HEK293 (cell line): Measurements from ENCODE around the gene PSMA7.

Experiments
- GLI2 ChIP-seq: fragments of 450-650 bp; formaldehyde crosslinking; IDR thresholded peaks from 2 replicates; pipeline ENCODE4; 2017; ENCODE audit warnings: missing biosample characterization, missing genetic modification characterization, low read depth, borderline replicate concordance
- MEIS1 ChIP-seq: sonication (generic); formaldehyde crosslinking; IDR thresholded peaks from 2 replicates; pipeline ENCODE4 v1.8.1; 2022; ENCODE audit warnings: missing genetic modification reagents, mild to moderate bottlenecking, borderline replicate concordance
- OVOL3 ChIP-seq: fragments of 450-650 bp; formaldehyde crosslinking; IDR thresholded peaks from 2 replicates; pipeline ENCODE4 v1.5.1; 2016; ENCODE audit warnings: missing biosample characterization, missing genetic modification characterization
- RBAK ChIP-seq: fragments of 450-650 bp; formaldehyde crosslinking; IDR thresholded peaks from 2 replicates; pipeline ENCODE4 v1.5.1; 2016; ENCODE audit warnings: missing biosample characterization, missing genetic modification characterization
- SALL2 ChIP-seq: fragments of 450-650 bp; formaldehyde crosslinking; IDR thresholded peaks from 2 replicates; pipeline ENCODE4 v1.5.0; 2017; ENCODE audit warnings: missing biosample characterization, mild to moderate bottlenecking, missing genetic modification characterization, borderline replicate concordance
- SCRT2 ChIP-seq: fragments of 450-650 bp; formaldehyde crosslinking; IDR thresholded peaks from 2 replicates; pipeline ENCODE4 v1.5.1; 2016; ENCODE audit warnings: missing biosample characterization, missing genetic modification characterization
- TSHZ1 ChIP-seq: fragments of 450-650 bp; formaldehyde crosslinking; IDR thresholded peaks from 2 replicates; pipeline ENCODE4 v1.5.1; 2016; ENCODE audit warnings: missing biosample characterization, missing genetic modification characterization, borderline replicate concordance
- ZFP69B ChIP-seq: fragments of 450-650 bp; formaldehyde crosslinking; IDR thresholded peaks from 2 replicates; pipeline ENCODE4 v1.5.1; 2016; ENCODE audit warnings: missing biosample characterization, missing genetic modification characterization
- ZNF10 ChIP-seq: fragments of 450-650 bp; formaldehyde crosslinking; IDR thresholded peaks from 2 replicates; pipeline ENCODE4 v1.5.1; 2017; ENCODE audit warnings: missing biosample characterization, missing genetic modification characterization
- ZNF133 ChIP-seq: fragments of 450-650 bp; formaldehyde crosslinking; IDR thresholded peaks from 2 replicates; pipeline ENCODE4 v1.5.1; 2016; ENCODE audit warnings: missing biosample characterization, missing genetic modification characterization
- ZNF146 ChIP-seq: fragments of 450-650 bp; formaldehyde crosslinking; IDR thresholded peaks from 2 replicates; pipeline ENCODE4 v1.5.1; 2016; ENCODE audit warnings: missing biosample characterization, missing genetic modification characterization
- ZNF155 ChIP-seq: fragments of 450-650 bp; formaldehyde crosslinking; IDR thresholded peaks from 2 replicates; pipeline ENCODE4 v1.5.1; 2016; ENCODE audit warnings: missing biosample characterization, missing genetic modification characterization
- ZNF157 ChIP-seq: fragments of 450-650 bp; formaldehyde crosslinking; IDR thresholded peaks from 2 replicates; pipeline ENCODE4 v1.5.1; 2016; ENCODE audit warnings: missing biosample characterization, missing genetic modification characterization
- ZNF2 ChIP-seq: fragments of 450-650 bp; formaldehyde crosslinking; IDR thresholded peaks from 2 replicates; pipeline ENCODE4 v1.5.1; 2016; ENCODE audit warnings: missing biosample characterization, missing genetic modification characterization
- ZNF214 ChIP-seq: fragments of 450-650 bp; formaldehyde crosslinking; IDR thresholded peaks from 2 replicates; pipeline ENCODE4 v1.5.1; 2017; ENCODE audit warnings: missing biosample characterization, mild to moderate bottlenecking, missing genetic modification characterization, borderline replicate concordance
- ZNF223 ChIP-seq: fragments of 450-650 bp; formaldehyde crosslinking; IDR thresholded peaks from 2 replicates; pipeline ENCODE4 v1.5.1; 2016; ENCODE audit warnings: missing biosample characterization, missing genetic modification characterization
- ZNF24 ChIP-seq: fragments of 450-650 bp; formaldehyde crosslinking; IDR thresholded peaks from 2 replicates; pipeline ENCODE4 v1.5.1; 2016; ENCODE audit warnings: missing biosample characterization, missing genetic modification characterization
- ZNF248 ChIP-seq: fragments of 450-650 bp; formaldehyde crosslinking; IDR thresholded peaks from 2 replicates; pipeline ENCODE4 v1.5.1; 2017; ENCODE audit warnings: missing biosample characterization, missing genetic modification characterization
- ZNF280C ChIP-seq: fragments of 450-650 bp; formaldehyde crosslinking; IDR thresholded peaks from 2 replicates; pipeline ENCODE4 v1.5.1; 2016; ENCODE audit warnings: missing biosample characterization, missing genetic modification characterization
- ZNF292 ChIP-seq: fragments of 450-650 bp; formaldehyde crosslinking; IDR thresholded peaks from 2 replicates; pipeline ENCODE4 v1.5.1; 2016; ENCODE audit warnings: low read depth, missing biosample characterization, missing genetic modification characterization, borderline replicate concordance
- ZNF37A ChIP-seq: fragments of 450-650 bp; IDR thresholded peaks from 2 replicates; pipeline ENCODE4 v1.5.1; 2018; ENCODE audit warnings: missing biosample characterization, missing genetic modification characterization
- ZNF404 ChIP-seq: fragments of 450-650 bp; formaldehyde crosslinking; IDR thresholded peaks from 2 replicates; pipeline ENCODE4 v1.5.1; 2017; ENCODE audit warnings: missing biosample characterization, missing genetic modification characterization
- ZNF426 ChIP-seq: fragments of 450-650 bp; formaldehyde crosslinking; IDR thresholded peaks from 2 replicates; pipeline ENCODE4 v1.5.1; 2017; ENCODE audit warnings: missing biosample characterization, missing genetic modification characterization, mild to moderate bottlenecking, inconsistent platforms, moderate library complexity
- ZNF571 ChIP-seq: fragments of 450-650 bp; formaldehyde crosslinking; IDR thresholded peaks from 2 replicates; pipeline ENCODE4 v1.5.0; 2017; ENCODE audit warnings: missing biosample characterization, missing genetic modification characterization
- ZNF623 ChIP-seq: fragments of 450-650 bp; formaldehyde crosslinking; IDR thresholded peaks from 2 replicates; pipeline ENCODE4 v1.5.1; 2016; ENCODE audit warnings: missing biosample characterization, missing genetic modification characterization
- ZNF639 ChIP-seq: fragments of 450-650 bp; formaldehyde crosslinking; IDR thresholded peaks from 2 replicates; pipeline ENCODE4 v1.5.1; 2016; ENCODE audit warnings: missing biosample characterization, missing genetic modification characterization
- ZNF670 ChIP-seq: fragments of 450-650 bp; formaldehyde crosslinking; IDR thresholded peaks from 2 replicates; pipeline ENCODE4 v1.5.1; 2016; ENCODE audit warnings: missing biosample characterization, missing genetic modification characterization, low read depth
- ZNF704 ChIP-seq: fragments of 450-650 bp; formaldehyde crosslinking; IDR thresholded peaks from 2 replicates; pipeline ENCODE4 v1.5.1; 2016; ENCODE audit warnings: missing biosample characterization, missing genetic modification characterization
- ZNF791 ChIP-seq: fragments of 450-650 bp; formaldehyde crosslinking; IDR thresholded peaks from 2 replicates; pipeline ENCODE4 v1.5.1; 2016; ENCODE audit warnings: missing biosample characterization, missing genetic modification characterization
- ZNF792 ChIP-seq: fragments of 450-650 bp; formaldehyde crosslinking; IDR thresholded peaks from 2 replicates; pipeline ENCODE4 v1.5.1; 2016; ENCODE audit warnings: missing biosample characterization, missing genetic modification characterization
- ZSCAN16 ChIP-seq: fragments of 450-650 bp; formaldehyde crosslinking; IDR thresholded peaks from 2 replicates; pipeline ENCODE4 v1.5.1; 2016; ENCODE audit warnings: missing biosample characterization, missing genetic modification characterization
- ZXDB ChIP-seq: fragments of 450-650 bp; formaldehyde crosslinking; IDR thresholded peaks from 2 replicates; pipeline ENCODE4 v1.5.1; 2016; ENCODE audit warnings: missing biosample characterization, missing genetic modification characterization

The PSMA7 gene

GRCh38 chr20:62182469-62183425 is 39.6 kb upstream of the PSMA7 start, which contains the start of gene MTG2 (continued):
- TF ChIP-seq RBAK (tag by site-specific recombination) (no peak), ZNF214 (tag by site-specific recombination) (no peak), ZNF10 (tag by site-specific recombination) (no peak), ZNF639 (tag by site-specific recombination) (0 out of 2 replicates have a peak, but pooled peaks have one; percentile 30), ZNF292 (tag by site-specific recombination) (no peak), ZNF146 (tag by site-specific recombination) (peak; percentile 8; the same call in 1 of the 2 replicates), ZNF37A (no peak), ZSCAN16 (no peak; the same call in 1 of the 2 replicates), GLI2 (tag by site-specific recombination) (no peak), ZNF24 (0 out of 2 replicates have a peak, but pooled peaks have one; percentile 62), ZNF280C (tag by site-specific recombination) (no peak), ZFP69B (tag by site-specific recombination) (peak; percentile 86), OVOL3 (tag by site-specific recombination) (no peak), ZNF426 (tag by site-specific recombination) (no peak), ZNF571 (no peak), MEIS1 (CRISPR knock-in tag) (no peak), SALL2 (no peak), ZNF223 (tag by site-specific recombination) (no peak), ZNF133 (tag by site-specific recombination) (no peak), ZNF2 (peak; percentile 76), SCRT2 (tag by site-specific recombination) (no peak), ZNF704 (no peak), ZNF157 (tag by site-specific recombination) (no peak), ZNF404 (tag by site-specific recombination) (no peak), ZNF791 (tag by site-specific recombination) (no peak), TSHZ1 (tag by site-specific recombination) (no peak), ZNF623 (tag by site-specific recombination) (no peak), ZNF792 (tag by site-specific recombination) (no peak), ZXDB (peak; percentile 86), ZNF670 (tag by site-specific recombination) (no peak), ZNF155 (tag by site-specific recombination) (no peak), ZNF248 (tag by site-specific recombination) (no peak)
